GM12873 (cell line): ENCODE data around the gene ZNF408.

Source experiments
- CTCF ChIP-seq: IDR thresholded peaks from 2 replicates; pipeline ENCODE4 v1.5.1; 2012; ENCODE audit warnings: low read depth, mild to moderate bottlenecking, moderate library complexity, low read length, control low read depth; ENCODE audit not compliant: insufficient read depth; ENCODE audit errors: missing control alignments

ZNF408 gene

GRCh38 chr11:46700241-46701077 lies at the start of gene ZNF408, which contains the start of gene ARHGAP1:
Gene ZNF408 (plus strand): TSS chr11:46701031. CDS start chr11:46701048, 17 bp downstream.
Gene ARHGAP1 (minus strand): TSS chr11:46700619. CDS start chr11:46696107, 4,512 bp downstream.
- no peak for TF ChIP-seq CTCF

GRCh38 chr11:46655631-46656030 lies 45.2 kb upstream of the ZNF408 start:
- TF ChIP-seq CTCF = no peak

- no peak for TF ChIP-seq CTCF
Observed at GRCh38 chr11:46657186-46657585, 43.6 kb upstream of the ZNF408 start.

- no peak for TF ChIP-seq CTCF
Observed at GRCh38 chr11:46658259-46658658, 42.6 kb upstream of the ZNF408 start.

GRCh38 chr11:46659908-46660307 lies 40.9 kb upstream of the ZNF408 start:
- no peak for TF ChIP-seq CTCF

- TF ChIP-seq CTCF = no peak
Observed at GRCh38 chr11:46661836-46662235, 39.0 kb upstream of the ZNF408 start.

- no peak for TF ChIP-seq CTCF
Observed at GRCh38 chr11:46662366-46662765, 38.5 kb upstream of the ZNF408 start.
